Astrocyte (in vitro differentiated cells and primary cell): Measurements from ENCODE around the gene ZNF622. TPM values are rescaled to one million over a fixed set of nuclear protein-coding genes. Genes with fewer than 3 reads are reported as not detected.

Experiments
- DNase-seq: peaks from one replicate; pipeline ENCODE4 v3.0.0-alpha.2; 2010; ENCODE audit warnings: low read depth
- FAIRE-seq: peaks from 2 replicates; lab custom pipeline; 2011; peaks lifted over from hg19 to GRCh38; lab: Jason Lieb, UNC
- H2AFZ ChIP-seq: 2 replicates; pipeline ENCODE4 v1.6.0; 2012; ENCODE audit warnings: low read depth, low read length, inconsistent platforms
- H3K27ac ChIP-seq: 2 replicates; pipeline ENCODE4 v1.5.1; 2011; ENCODE audit warnings: low read depth, low read length, inconsistent platforms
- H3K27me3 ChIP-seq: 2 replicates; pipeline ENCODE4 v1.6.0; 2011; ENCODE audit warnings: low read length, inconsistent platforms; ENCODE audit not compliant: insufficient read depth
- H3K36me3 ChIP-seq: 2 replicates; pipeline ENCODE4 v1.5.1; 2011; ENCODE audit warnings: low read length, inconsistent platforms; ENCODE audit not compliant: insufficient read depth
- H3K4me1 ChIP-seq: 2 replicates; pipeline ENCODE4 v1.5.1; 2011; ENCODE audit warnings: low read length, inconsistent platforms; ENCODE audit not compliant: insufficient read depth
- H3K4me2 ChIP-seq: 2 replicates; pipeline ENCODE4 v1.6.0; 2012; ENCODE audit warnings: low read length, inconsistent platforms
- H3K4me3 ChIP-seq: 2 replicates; pipeline ENCODE4 v1.5.1; 2011; ENCODE audit warnings: low read depth, mild to moderate bottlenecking, low read length, inconsistent platforms; ENCODE audit not compliant: insufficient read depth
- H3K79me2 ChIP-seq: 2 replicates; pipeline ENCODE4 v1.6.0; 2012; ENCODE audit warnings: mild to moderate bottlenecking, low read length, inconsistent platforms; ENCODE audit not compliant: insufficient read depth
- H3K9ac ChIP-seq: 2 replicates; pipeline ENCODE4 v1.6.0; 2012; ENCODE audit warnings: mild to moderate bottlenecking, low read length, inconsistent platforms
- H3K9me3 ChIP-seq: 2 replicates; pipeline ENCODE4 v1.5.1; 2012; ENCODE audit warnings: low read depth, mild to moderate bottlenecking, low read length, inconsistent platforms; ENCODE audit not compliant: insufficient read depth
- H4K20me1 ChIP-seq: 2 replicates; pipeline ENCODE4 v1.6.0; 2012; ENCODE audit warnings: low read length, inconsistent platforms; ENCODE audit not compliant: insufficient read depth
- H3K27ac Mint-ChIP-seq: one replicate; pipeline ENCODE4 v1.8.0; 2021; ENCODE audit warnings: mild to moderate bottlenecking, mixed read lengths; ENCODE audit not compliant: unreplicated experiment
- H3K27me3 Mint-ChIP-seq: one replicate; pipeline ENCODE4 v1.8.0; 2021; ENCODE audit warnings: low read depth, mixed read lengths; ENCODE audit not compliant: unreplicated experiment
- H3K36me3 Mint-ChIP-seq: one replicate; pipeline ENCODE4 v1.8.0; 2021; ENCODE audit warnings: low read depth, mixed read lengths; ENCODE audit not compliant: unreplicated experiment
- H3K4me1 Mint-ChIP-seq: one replicate; pipeline ENCODE4 v1.8.0; 2021; ENCODE audit warnings: low read depth, mixed read lengths; ENCODE audit not compliant: unreplicated experiment
- H3K4me3 Mint-ChIP-seq: one replicate; pipeline ENCODE4 v1.8.0; 2021; ENCODE audit warnings: mild to moderate bottlenecking, moderate library complexity, mixed read lengths; ENCODE audit not compliant: unreplicated experiment
- H3K9me3 Mint-ChIP-seq: one replicate; pipeline ENCODE4 v1.8.0; 2021; ENCODE audit warnings: mild to moderate bottlenecking, mixed read lengths; ENCODE audit not compliant: unreplicated experiment
- EZH2 ChIP-seq: IDR thresholded peaks from 2 replicates; pipeline ENCODE4 v1.6.1; 2012; ENCODE audit warnings: mild to moderate bottlenecking, low read length, inconsistent platforms; ENCODE audit not compliant: insufficient read depth
- total RNA-seq: library from RNA; stranded (reverse); gene quantifications from 2 replicates; pipeline ENCODE4 v1.2.1, GENCODE V29; 2021
- TF ChIP-seq, protein P1 (sequence below): IDR thresholded peaks from 2 replicates; pipeline ENCODE4 v1.5.1; 2011; ENCODE audit warnings: low read depth, mild to moderate bottlenecking, inconsistent platforms, low read length, moderate library complexity; ENCODE audit not compliant: insufficient read depth

Gene ZNF622
- total RNA-seq, 1 donor from 2014 or later = 56.4 TPM

DNA sequence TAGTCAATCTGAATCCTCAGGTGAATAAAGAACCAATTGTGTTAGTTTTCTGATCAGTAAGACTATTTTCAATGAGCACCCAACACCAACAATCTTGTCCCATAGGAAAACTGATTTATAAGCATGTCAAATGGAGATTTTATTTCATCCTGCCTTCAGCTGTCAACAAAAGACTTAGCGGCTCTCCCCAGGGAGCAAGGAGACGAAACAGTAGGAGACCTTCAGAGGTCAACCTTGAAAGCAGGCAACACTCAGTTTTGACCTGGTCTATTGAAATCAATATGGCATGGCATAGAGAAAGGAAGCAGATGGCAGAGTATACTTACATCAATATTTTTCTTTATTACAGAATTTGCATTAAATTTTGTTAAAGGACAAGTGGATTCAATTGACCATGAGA, 34.1 kb downstream of the ZNF622 start:
- H3K4me2 ChIP-seq = no peak overlapping the region
- no peak for FAIRE-seq
- no peaks in the 10 kb centered on the region for H3K36me3 Mint-ChIP-seq
- no peak overlapping the region for H3K4me3 ChIP-seq
- DNase-seq = no peak
- H3K27me3 Mint-ChIP-seq = peaks cover 10% of the 10 kb centered on the region
- H3K9ac ChIP-seq = no peak overlapping the region
- H3K4me1 Mint-ChIP-seq = no peaks in the 10 kb centered on the region
- no peak for TF ChIP-seq EZH2
- TF ChIP-seq, protein P1, sequence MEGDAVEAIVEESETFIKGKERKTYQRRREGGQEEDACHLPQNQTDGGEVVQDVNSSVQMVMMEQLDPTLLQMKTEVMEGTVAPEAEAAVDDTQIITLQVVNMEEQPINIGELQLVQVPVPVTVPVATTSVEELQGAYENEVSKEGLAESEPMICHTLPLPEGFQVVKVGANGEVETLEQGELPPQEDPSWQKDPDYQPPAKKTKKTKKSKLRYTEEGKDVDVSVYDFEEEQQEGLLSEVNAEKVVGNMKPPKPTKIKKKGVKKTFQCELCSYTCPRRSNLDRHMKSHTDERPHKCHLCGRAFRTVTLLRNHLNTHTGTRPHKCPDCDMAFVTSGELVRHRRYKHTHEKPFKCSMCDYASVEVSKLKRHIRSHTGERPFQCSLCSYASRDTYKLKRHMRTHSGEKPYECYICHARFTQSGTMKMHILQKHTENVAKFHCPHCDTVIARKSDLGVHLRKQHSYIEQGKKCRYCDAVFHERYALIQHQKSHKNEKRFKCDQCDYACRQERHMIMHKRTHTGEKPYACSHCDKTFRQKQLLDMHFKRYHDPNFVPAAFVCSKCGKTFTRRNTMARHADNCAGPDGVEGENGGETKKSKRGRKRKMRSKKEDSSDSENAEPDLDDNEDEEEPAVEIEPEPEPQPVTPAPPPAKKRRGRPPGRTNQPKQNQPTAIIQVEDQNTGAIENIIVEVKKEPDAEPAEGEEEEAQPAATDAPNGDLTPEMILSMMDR = no peak
- H2AFZ ChIP-seq = no peak overlapping the region
- H3K4me1 ChIP-seq = no peaks in the 10 kb centered on the region
- no peaks in the 10 kb centered on the region for H3K79me2 ChIP-seq
- H3K27me3 ChIP-seq = peaks cover 14% of the 10 kb centered on the region
- H3K9me3 ChIP-seq = no peaks in the 10 kb centered on the region
- H3K27ac Mint-ChIP-seq = no peak overlapping the region
- H3K27ac ChIP-seq = no peak overlapping the region
- H3K36me3 ChIP-seq = no peaks in the 10 kb centered on the region
- no peak overlapping the region for H3K4me3 Mint-ChIP-seq
- no peaks in the 10 kb centered on the region for H3K9me3 Mint-ChIP-seq
- H4K20me1 ChIP-seq = no peaks in the 10 kb centered on the region

DNA sequence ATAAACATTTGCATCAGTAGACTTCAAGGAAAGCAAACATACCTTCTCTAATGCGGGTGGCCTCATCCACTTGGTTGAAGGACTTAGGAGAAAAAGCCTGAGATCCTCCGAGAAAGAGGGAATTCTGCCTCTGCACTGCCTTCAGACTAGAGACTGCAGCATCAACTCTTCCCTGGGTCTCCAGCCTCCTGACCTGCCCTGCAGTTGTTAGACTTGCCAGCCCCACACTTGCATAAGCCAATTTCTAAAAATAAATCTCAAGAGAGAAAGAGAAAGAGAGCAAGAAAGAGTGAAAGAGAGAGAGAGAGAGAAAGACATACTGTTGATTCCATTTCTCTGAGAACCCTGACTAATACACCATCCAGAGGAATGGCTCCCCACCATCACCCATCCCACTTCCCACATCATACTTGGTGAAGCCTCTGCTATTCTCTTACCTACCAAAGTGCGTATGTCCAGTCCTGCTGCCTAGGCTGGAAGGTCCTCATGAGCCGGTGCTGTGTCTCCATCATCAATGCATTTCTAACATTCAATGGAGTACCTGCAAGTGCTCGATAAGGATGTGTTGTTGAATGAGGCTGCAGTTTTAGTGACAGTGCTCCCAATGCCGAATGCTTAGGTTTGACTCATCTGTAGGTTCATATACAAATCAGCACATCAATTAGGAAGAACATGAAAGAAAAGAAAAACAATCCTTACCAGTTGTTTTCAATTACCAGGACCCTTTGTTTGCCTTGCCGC, 35.1 kb downstream of the ZNF622 start:
- no peak for DNase-seq

More for the DNA sequence above, 35.1 kb downstream of the ZNF622 start:
- Histone ChIP-seq H3K4me3 (no peak overlapping the region), H3K4me1 (no peaks in the 10 kb centered on the region), H3K27me3 (peaks cover 14% of the 10 kb centered on the region), H3K9ac (no peak overlapping the region), H3K36me3 (no peaks in the 10 kb centered on the region), H4K20me1 (no peaks in the 10 kb centered on the region), H3K4me2 (no peak overlapping the region), H3K27ac (no peak overlapping the region), H2AFZ (no peak overlapping the region), H3K79me2 (no peaks in the 10 kb centered on the region), H3K9me3 (no peaks in the 10 kb centered on the region)
- no peak overlapping the region for H3K4me3 Mint-ChIP-seq
- no peaks in the 10 kb centered on the region for H3K9me3 Mint-ChIP-seq
- no peaks in the 10 kb centered on the region for H3K36me3 Mint-ChIP-seq
- TF ChIP-seq, protein P1 = no peak
- no peak for TF ChIP-seq EZH2
- no peaks in the 10 kb centered on the region for H3K4me1 Mint-ChIP-seq
- H3K27me3 Mint-ChIP-seq = peaks cover 14% of the 10 kb centered on the region
- no peak overlapping the region for H3K27ac Mint-ChIP-seq
- no peak for FAIRE-seq
